H1 (cell line): Measurements from ENCODE around the gene GRXCR2. TPM values are rescaled to one million over a fixed set of nuclear protein-coding genes. Genes with fewer than 3 reads are reported as not detected.

Experiments
- CTCF ChIA-PET: fragments of 300-600 bp; sonication (Branson Sonifier 250); formaldehyde crosslinking; loops from one replicate; lab custom pipeline; 2021; ENCODE audit not compliant: partially characterized antibody; lab: Charles Lee
- POLR2A ChIA-PET: fragments of 300-600 bp; sonication (Branson Sonifier 250); formaldehyde crosslinking; loops from one replicate; lab custom pipeline; 2021; ENCODE audit warnings: inconsistent platforms; ENCODE audit not compliant: partially characterized antibody; lab: Charles Lee
- DNase-seq, 2 experiments: peaks; one replicate each; pipeline versions ENCODE4 v3.0.0 to v3.0.0-alpha.2; 2010 to 2022; ENCODE audit warnings: low spot score in 2 of 2, low read depth in 1 of 2, mixed read lengths in 1 of 2
- FAIRE-seq: peaks from 2 replicates; lab custom pipeline; 2011; peaks lifted over from hg19 to GRCh38; lab: Jason Lieb, UNC
- H2AFZ ChIP-seq: 2 replicates; pipeline ENCODE4 v1.8.1; 2012; ENCODE audit warnings: low read length, inconsistent platforms
- H2AK5ac ChIP-seq: 2 replicates; pipeline ENCODE4 v1.6.1; 2013; ENCODE audit warnings: low read depth, low read length
- H2BK120ac ChIP-seq: replicated peaks from 2 replicates; pipeline ENCODE3; 2013; ENCODE audit warnings: low read depth, low read length, inconsistent platforms
- H2BK12ac ChIP-seq: 2 replicates; pipeline ENCODE4 v1.6.1; 2013; ENCODE audit warnings: low read depth, low read length
- H2BK15ac ChIP-seq: 2 replicates; pipeline ENCODE4 v1.6.1; 2013; ENCODE audit warnings: low read length
- H2BK20ac ChIP-seq: 2 replicates; pipeline ENCODE4 v1.6.1; 2013; ENCODE audit warnings: low read length
- H2BK5ac ChIP-seq: 2 replicates; pipeline ENCODE4 v1.6.1; 2013; ENCODE audit warnings: low read depth, low read length
- H3K14ac ChIP-seq: 2 replicates; pipeline ENCODE4 v1.6.1; 2013; ENCODE audit warnings: inconsistent platforms; ENCODE audit not compliant: insufficient read length
- H3K18ac ChIP-seq: 2 replicates; pipeline ENCODE4 v1.6.1; 2013; ENCODE audit warnings: low read length; ENCODE audit errors: extremely low read depth
- H3K23ac ChIP-seq: 2 replicates; pipeline ENCODE4 v1.6.1; 2013; ENCODE audit warnings: inconsistent platforms; ENCODE audit not compliant: insufficient read length
- H3K23me2 ChIP-seq: 2 replicates; pipeline ENCODE4 v1.6.1; 2013; ENCODE audit warnings: low read depth, low read length
- H3K27ac ChIP-seq: 2 replicates; pipeline ENCODE4 v1.6.1; 2011; ENCODE audit warnings: low read depth, low read length, inconsistent platforms
- H3K27me3 ChIP-seq, 4 experiments: replicated peaks in 1 of 4; 1 replicate in 1 of 4; 2 replicates in 3 of 4; pipeline versions ENCODE4 v1.6.1 to v1.8.1; 2011 to 2013; ENCODE audit warnings: low read length in 3 of 4, mild to moderate bottlenecking in 3 of 4, inconsistent platforms in 2 of 4, mixed read lengths in 2 of 4, moderate library complexity in 1 of 4; ENCODE audit not compliant: control insufficient read depth in 3 of 4, insufficient read depth in 3 of 4; ENCODE audit errors: extremely low read depth in 1 of 4
- H3K36me3 ChIP-seq, 4 experiments: 2 replicates each; pipeline versions ENCODE4 v1.6.1 to v1.8.1; 2011 to 2013; ENCODE audit warnings: mild to moderate bottlenecking in 4 of 4, low read length in 3 of 4, moderate library complexity in 2 of 4, control low read depth in 1 of 4, inconsistent platforms in 1 of 4; ENCODE audit not compliant: insufficient read depth in 4 of 4, control insufficient read depth in 2 of 4
- H3K4ac ChIP-seq: replicated peaks from 2 replicates; pipeline ENCODE3; 2013; ENCODE audit warnings: low read length, low read depth, mixed read lengths, inconsistent platforms; ENCODE audit not compliant: insufficient read length
- H3K4me1 ChIP-seq, 4 experiments: replicated peaks in 1 of 4; 1 replicate in 1 of 4; 2 replicates in 3 of 4; pipeline versions ENCODE4 v1.6.1 to v1.8.1; 2011 to 2013; ENCODE audit warnings: low read length in 3 of 4, inconsistent platforms in 2 of 4, mixed read lengths in 1 of 4; ENCODE audit not compliant: insufficient read depth in 4 of 4, control insufficient read depth in 3 of 4
- H3K4me2 ChIP-seq, 2 experiments: 2 replicates each; pipeline versions ENCODE4 v1.6.1 to v1.8.1; 2011 to 2013; ENCODE audit warnings: low read depth in 2 of 2, low read length in 2 of 2, control low read depth in 1 of 2, inconsistent platforms in 1 of 2, mild to moderate bottlenecking in 1 of 2; ENCODE audit not compliant: insufficient read depth in 1 of 2
- H3K4me3 ChIP-seq, 4 experiments: fragments of 200-600, 300-600 bp in 1 of 4; sonication (generic), shearing (Covaris generic), sonication (Bioruptor Twin) in 1 of 4; 2 replicates each; pipeline versions ENCODE4 v1.5.1 to v1.8.1; 2011 to 2016; ENCODE audit warnings: low read length in 4 of 4, low read depth in 3 of 4, control low read depth in 2 of 4, inconsistent platforms in 2 of 4, mild to moderate bottlenecking in 2 of 4, mixed read lengths in 1 of 4, moderate library complexity in 1 of 4; ENCODE audit not compliant: insufficient read depth in 2 of 4; ENCODE audit errors: extremely low read depth in 1 of 4
- H3K56ac ChIP-seq: replicated peaks from 2 replicates; pipeline ENCODE3; 2013; ENCODE audit warnings: low read depth, mild to moderate bottlenecking, mixed read lengths, low read length, inconsistent platforms; ENCODE audit not compliant: insufficient read length
- H3K79me1 ChIP-seq: 2 replicates; pipeline ENCODE4 v1.6.1; 2013; ENCODE audit warnings: low read depth, low read length, control low read depth
- H3K79me2 ChIP-seq, 2 experiments: 2 replicates each; pipeline versions ENCODE4 v1.6.1 to v1.8.1; 2012 to 2013; ENCODE audit warnings: low read length in 2 of 2, mild to moderate bottlenecking in 2 of 2, inconsistent platforms in 1 of 2; ENCODE audit not compliant: insufficient read depth in 2 of 2, control insufficient read depth in 1 of 2
- H3K9ac ChIP-seq, 4 experiments: replicated peaks in 1 of 4; 1 replicate in 1 of 4; 2 replicates in 3 of 4; pipeline versions ENCODE4 v1.6.1 to v1.8.1; 2011 to 2013; ENCODE audit warnings: low read depth in 3 of 4, low read length in 3 of 4, control low read depth in 2 of 4, mild to moderate bottlenecking in 2 of 4, moderate library complexity in 2 of 4, inconsistent platforms in 1 of 4; ENCODE audit errors: extremely low read depth in 1 of 4
- H3K9me3 ChIP-seq, 2 experiments: 2 replicates each; pipeline versions ENCODE4 v1.6.1 to v1.8.1; 2012 to 2013; ENCODE audit warnings: mild to moderate bottlenecking in 2 of 2, moderate library complexity in 2 of 2, control low read depth in 1 of 2, inconsistent platforms in 1 of 2, low read depth in 1 of 2, low read length in 1 of 2, mixed read lengths in 1 of 2; ENCODE audit not compliant: insufficient read depth in 2 of 2
- H4K20me1 ChIP-seq, 2 experiments: replicated peaks in 1 of 2; 2 replicates each; pipeline versions ENCODE3 to v1.8.1; 2011 to 2013; ENCODE audit warnings: inconsistent platforms in 2 of 2, low read length in 2 of 2, mild to moderate bottlenecking in 1 of 2; ENCODE audit not compliant: insufficient read depth in 2 of 2, control insufficient read depth in 1 of 2
- H4K5ac ChIP-seq: 2 replicates; pipeline ENCODE4 v1.6.1; 2013; ENCODE audit warnings: low read length, low read depth, mixed read lengths, inconsistent platforms; ENCODE audit not compliant: insufficient read length
- H4K8ac ChIP-seq: 2 replicates; pipeline ENCODE4 v1.8.0; 2013; ENCODE audit warnings: mild to moderate bottlenecking, moderate library complexity, low read length, inconsistent platforms; ENCODE audit not compliant: insufficient read depth; ENCODE audit errors: extremely low read depth
- H4K91ac ChIP-seq: replicated peaks from 2 replicates; pipeline ENCODE3; 2013; ENCODE audit warnings: low read length, mixed read lengths, inconsistent platforms; ENCODE audit not compliant: insufficient read length
- BRCA1 ChIP-seq: IDR thresholded peaks from 2 replicates; pipeline ENCODE4 v1.6.1; 2012; ENCODE audit warnings: low read depth, low read length, improper control_type of control experiment
- CREB1 ChIP-seq: IDR thresholded peaks from 2 replicates; pipeline ENCODE4 v1.6.1; 2012; ENCODE audit warnings: inconsistent platforms
- EP300 ChIP-seq, 2 experiments: IDR thresholded peaks; 1 replicate in 1 of 2; 2 replicates in 1 of 2; pipeline ENCODE4 v1.6.1; 2011 to 2012; ENCODE audit warnings: low read depth in 2 of 2, low read length in 2 of 2, mild to moderate bottlenecking in 2 of 2, borderline replicate concordance in 1 of 2, inconsistent platforms in 1 of 2, moderate library complexity in 1 of 2
- KDM1A ChIP-seq: fragments of 200-600, 300-600 bp; sonication (generic); IDR thresholded peaks from 2 replicates; pipeline ENCODE4 v1.7.1; 2016; ENCODE audit warnings: mild to moderate bottlenecking, low read length, borderline replicate concordance
- POLR2A ChIP-seq, 2 experiments: IDR thresholded peaks; 1 replicate in 1 of 2; 2 replicates in 1 of 2; pipeline ENCODE4 v1.6.1; 2011; ENCODE audit warnings: low read depth in 2 of 2, low read length in 2 of 2, mild to moderate bottlenecking in 2 of 2; ENCODE audit errors: control extremely low read depth in 1 of 2
- RNF2 ChIP-seq: fragments of 200-900, 300-1000 bp; sonication (generic); IDR thresholded peaks from 2 replicates; pipeline ENCODE4 v1.7.1; 2016; ENCODE audit warnings: borderline replicate concordance, low read depth, mild to moderate bottlenecking, antibody characterized with exemption, low read length; ENCODE audit not compliant: poor library complexity, severe bottlenecking; ENCODE audit errors: missing control alignments
- SIRT6 ChIP-seq: IDR thresholded peaks from one replicate; pipeline ENCODE4 v1.7.1; 2012; ENCODE audit warnings: low read length, inconsistent platforms
- WGBS, 2 experiments: shearing (Covaris generic) in 1 of 2; methylation state at CpG; one replicate each; pipeline versions ENCODE4 v1.1.6 to v1.1.7; 2013 to 2015; ENCODE audit warnings: low lambda C conversion rate in 2 of 2, mixed read lengths in 2 of 2, inconsistent platforms in 1 of 2, low coverage in 1 of 2, missing lambda C conversion rate in 1 of 2; ENCODE audit not compliant: insufficient replicate concordance in 2 of 2, insufficient coverage in 1 of 2, insufficient read length in 1 of 2; ENCODE audit errors: extremely low coverage in 1 of 2, missing lambda C conversion rate in 1 of 2; 5-methylcytosine and 5-hydroxymethylcytosine counted together
- polyA plus RNA-seq, 7 experiments: library from polyadenylated mRNA; depleted of rRNA in 3 of 7; stranded (reverse) in 5 of 7; unstranded in 2 of 7; fragments of >200 nt in 5 of 7; fragments of 200-250 nt in 2 of 7; gene quantifications; 1 replicate in 5 of 7; 2 replicates in 1 of 7; 4 replicates in 1 of 7; pipeline versions ENCODE4 v1.2.1 to v1.2.3, GENCODE V29; 2011 to 2013; ENCODE audit warnings: missing spikeins in 2 of 7, mixed read lengths in 2 of 7
- total RNA-seq: library from RNA; stranded (reverse); fragmentation: NEBNext Ultra II Directional; extraction: Animal tissue kit (Norgen Biotek cat#: 25700); gene quantifications from 2 replicates; pipeline ENCODE4 v1.2.1, GENCODE V29; 2021
- TF ChIP-seq, protein P1 (sequence below): IDR thresholded peaks from 2 replicates; pipeline ENCODE4 v1.6.1; 2011; ENCODE audit warnings: low read depth, mild to moderate bottlenecking, low read length; ENCODE audit not compliant: insufficient read depth

The GRXCR2 gene
- total and polyA plus RNA-seq, 2 of the 8 experiments (the other 6 are each of a cell fraction or from before 2014, with no cell fraction given): not detected

DNA sequence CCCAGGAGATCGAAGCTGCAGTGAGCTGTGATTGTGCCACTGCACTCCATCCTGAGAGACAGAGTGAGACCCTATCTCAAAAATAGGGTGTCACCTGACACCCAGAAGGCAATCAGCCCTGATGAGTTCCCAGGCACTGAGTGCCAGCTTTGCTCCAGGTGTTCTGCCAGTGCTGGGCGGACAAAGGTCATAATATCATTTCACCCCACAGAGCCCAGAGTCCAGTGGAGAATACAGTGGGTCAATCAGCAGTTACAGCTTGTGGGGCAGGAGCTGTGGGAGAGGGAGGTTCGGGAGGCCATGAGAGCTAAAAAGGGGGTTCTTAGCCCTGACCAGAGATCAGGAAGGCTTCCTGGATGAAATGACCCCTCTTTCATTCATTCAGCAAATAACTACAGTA, 39.2 kb upstream of the GRXCR2 start:
- Histone ChIP-seq H2BK5ac (no peak overlapping the region; the same call in 1 of the 2 replicates), H2AFZ (no peak overlapping the region; the same call in 1 of the 2 replicates), H3K23me2 (no peaks in the 10 kb centered on the region), H3K27ac (no peak overlapping the region), H3K14ac (no peak overlapping the region), H3K9ac (no peak overlapping the region), H3K4ac (no peak overlapping the region), H3K4me2 (no peak overlapping the region), H2BK12ac (no peak overlapping the region), H4K8ac (no peak overlapping the region), H4K91ac (no peak overlapping the region), H4K20me1 (no peaks in the 10 kb centered on the region), H3K4me3 (no peak overlapping the region), H2AK5ac (no peak overlapping the region), H3K9me3 (no peaks in the 10 kb centered on the region), H2BK15ac (no peak overlapping the region), H3K56ac (no peak overlapping the region), H3K36me3 (no peaks in the 10 kb centered on the region), H3K79me1 (no peaks in the 10 kb centered on the region), H4K5ac (no peak overlapping the region), H3K27me3 (no peaks in the 10 kb centered on the region), H3K79me2 (no peaks in the 10 kb centered on the region), H3K4me1 (no peaks in the 10 kb centered on the region), H3K23ac (no peak overlapping the region), H2BK20ac (no peak overlapping the region), H3K18ac (no peak overlapping the region), H2BK120ac (no peak overlapping the region)
- no peak for DNase-seq
- POLR2A ChIA-PET: interaction anchor here (0.6 kb wide), 1 partner anchor 474 kb away, joined by 3 read pairs; no protein-coding TSS in a partner anchor
- WGBS, 2 experiments: 90% methylated on average over 3 of the region's 3 CpGs; no CpG with 5 or more reads in 1 of the 2 experiments
- CTCF ChIA-PET: interaction anchor here (0.6 to 1.5 kb wide), 13 partner anchors 9 to 231 kb away, joined by 3 to 6 read pairs (median 3); no protein-coding TSS in a partner anchor
- TF ChIP-seq SIRT6: no peak
- TF ChIP-seq KDM1A: no peak
- TF ChIP-seq EP300 (IDR thresholded peaks at IDR 0.05; ENCODE audit: borderline replicate concordance in 1 of 2, low read depth in 2 of 2, low read length in 2 of 2): no peak
- TF ChIP-seq RNF2: no peak
- TF ChIP-seq, protein P1, sequence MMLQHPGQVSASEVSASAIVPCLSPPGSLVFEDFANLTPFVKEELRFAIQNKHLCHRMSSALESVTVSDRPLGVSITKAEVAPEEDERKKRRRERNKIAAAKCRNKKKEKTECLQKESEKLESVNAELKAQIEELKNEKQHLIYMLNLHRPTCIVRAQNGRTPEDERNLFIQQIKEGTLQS: no peak
- TF ChIP-seq CREB1: no peak
- TF ChIP-seq POLR2A (IDR thresholded peaks at IDR 0.05; ENCODE audit: control extremely low read depth in 1 of 2, low read depth in 2 of 2, low read length in 2 of 2): no peak
- no peak for TF ChIP-seq BRCA1
- FAIRE-seq: no peak
